Embryonic facial prominence (tissue), 1 donor: ENCODE results near the gene PAPPA.
A peak's percentile ranks its signal among the peaks of the same experiment; 100 is the strongest.

Source experiments
- DNase-seq: peaks from one replicate; pipeline ENCODE4 v3.0.0-alpha.2; 2016; ENCODE audit errors: extremely low spot score

PAPPA gene

GRCh38 chr9:116313638-116314037 lies 160.0 kb downstream of the PAPPA start:
- DNase-seq: no peak

- DNase-seq: no peak
Observed at GRCh38 chr9:116316246-116316645, 162.7 kb downstream of the PAPPA start.

- DNase-seq: no peak
Observed at GRCh38 chr9:116317503-116317902, 163.9 kb downstream of the PAPPA start.

- DNase-seq: peak; percentile 25
Observed at GRCh38 chr9:116318468-116319374, 165.1 kb downstream of the PAPPA start.

- DNase-seq: no peak
Observed at GRCh38 chr9:116319480-116319879, 165.9 kb downstream of the PAPPA start.

GRCh38 chr9:116320290-116320689 lies 166.7 kb downstream of the PAPPA start:
- DNase-seq: no peak

- DNase-seq: no peak
Observed at GRCh38 chr9:116322521-116322920, 168.9 kb downstream of the PAPPA start.

GRCh38 chr9:116323012-116323411 lies 169.4 kb downstream of the PAPPA start:
- no peak for DNase-seq

GRCh38 chr9:116323571-116323970 lies 170.0 kb downstream of the PAPPA start:
- DNase-seq: no peak

GRCh38 chr9:116325924-116326323 lies 172.3 kb downstream of the PAPPA start:
- DNase-seq: no peak

- DNase-seq: peak; percentile 63
Observed at GRCh38 chr9:116327701-116328405, 174.3 kb downstream of the PAPPA start.

- no peak for DNase-seq
Observed at GRCh38 chr9:116329470-116329869, 175.9 kb downstream of the PAPPA start.

GRCh38 chr9:116331241-116331640 lies 177.7 kb downstream of the PAPPA start:
- DNase-seq: no peak

- no peak for DNase-seq
Observed at GRCh38 chr9:116332090-116332489, 178.5 kb downstream of the PAPPA start.

- no peak for DNase-seq
Observed at GRCh38 chr9:116333254-116333653, 179.7 kb downstream of the PAPPA start.

- DNase-seq: no peak
Observed at GRCh38 chr9:116334546-116335150, 181.1 kb downstream of the PAPPA start.

- no peak for DNase-seq
Observed at GRCh38 chr9:116335392-116335791, 181.8 kb downstream of the PAPPA start.

- DNase-seq: no peak
Observed at GRCh38 chr9:116336133-116336862, 182.7 kb downstream of the PAPPA start.

- DNase-seq: no peak
Observed at GRCh38 chr9:116337015-116337414, 183.4 kb downstream of the PAPPA start.

GRCh38 chr9:116340270-116340669 lies 186.7 kb downstream of the PAPPA start:
- DNase-seq: no peak

- no peak for DNase-seq
Observed at GRCh38 chr9:116342061-116342460, 188.5 kb downstream of the PAPPA start.

GRCh38 chr9:116342941-116343340 lies 189.3 kb downstream of the PAPPA start:
- no peak for DNase-seq
